HG03378 (cell line): Measurements from ENCODE around the gene CAMTA1.

Experiments
- ATAC-seq: cut with Tn5 transposase; IDR thresholded peaks from one replicate; pipeline ENCODE4 v1.9.1; 2021; ENCODE audit warnings: mild to moderate bottlenecking, moderate library complexity; ENCODE audit not compliant: unreplicated experiment

CAMTA1 gene

GRCh38 chr1:6953907-6954364, 168.7 kb downstream of the CAMTA1 start:
- ATAC-seq = no peak

GRCh38 chr1:6954591-6954990, 169.3 kb downstream of the CAMTA1 start:
- no peak for ATAC-seq

GRCh38 chr1:6955357-6956094, 170.3 kb downstream of the CAMTA1 start:
- ATAC-seq = no peak

- no peak for ATAC-seq
Measured at GRCh38 chr1:6956488-6957159, 171.4 kb downstream of the CAMTA1 start.

GRCh38 chr1:6957341-6957740, 172.1 kb downstream of the CAMTA1 start:
- ATAC-seq = no peak

GRCh38 chr1:6958407-6959030, 173.3 kb downstream of the CAMTA1 start:
- ATAC-seq = no peak

- ATAC-seq = no peak
Measured at GRCh38 chr1:6959491-6959890, 174.2 kb downstream of the CAMTA1 start.

- no peak for ATAC-seq
Measured at GRCh38 chr1:6960291-6960811, 175.1 kb downstream of the CAMTA1 start.

- no peak for ATAC-seq
Measured at GRCh38 chr1:6960860-6961259, 175.6 kb downstream of the CAMTA1 start.

- no peak for ATAC-seq
Measured at GRCh38 chr1:6961289-6961688, 176.0 kb downstream of the CAMTA1 start.

- ATAC-seq = no peak
Measured at GRCh38 chr1:6961905-6962477, 176.7 kb downstream of the CAMTA1 start.

- ATAC-seq = no peak
Measured at GRCh38 chr1:6962478-6962995, 177.3 kb downstream of the CAMTA1 start.

GRCh38 chr1:6962996-6963911, 178.0 kb downstream of the CAMTA1 start:
- ATAC-seq = no peak

- no peak for ATAC-seq
Measured at GRCh38 chr1:6963912-6964307, 178.7 kb downstream of the CAMTA1 start.

GRCh38 chr1:6965083-6965934, 180.1 kb downstream of the CAMTA1 start:
- no peak for ATAC-seq

GRCh38 chr1:6965935-6966241, 180.6 kb downstream of the CAMTA1 start:
- ATAC-seq = no peak

GRCh38 chr1:6966326-6966725, 181.1 kb downstream of the CAMTA1 start:
- no peak for ATAC-seq

- no peak for ATAC-seq
Measured at GRCh38 chr1:6967431-6968111, 182.3 kb downstream of the CAMTA1 start.

- no peak for ATAC-seq
Measured at GRCh38 chr1:6969106-6969505, 183.9 kb downstream of the CAMTA1 start.
